ENCODE measurements around the gene SETDB1. TPM values are rescaled to one million over a fixed set of nuclear protein-coding genes. Genes with fewer than 3 reads are reported as not detected.

SETDB1 gene
- total and polyA plus RNA-seq, 2 of the 8 experiments (the other 6 are each of a cell fraction or from before 2014, with no cell fraction given) = 27.5 to 48.8 TPM

DNA sequence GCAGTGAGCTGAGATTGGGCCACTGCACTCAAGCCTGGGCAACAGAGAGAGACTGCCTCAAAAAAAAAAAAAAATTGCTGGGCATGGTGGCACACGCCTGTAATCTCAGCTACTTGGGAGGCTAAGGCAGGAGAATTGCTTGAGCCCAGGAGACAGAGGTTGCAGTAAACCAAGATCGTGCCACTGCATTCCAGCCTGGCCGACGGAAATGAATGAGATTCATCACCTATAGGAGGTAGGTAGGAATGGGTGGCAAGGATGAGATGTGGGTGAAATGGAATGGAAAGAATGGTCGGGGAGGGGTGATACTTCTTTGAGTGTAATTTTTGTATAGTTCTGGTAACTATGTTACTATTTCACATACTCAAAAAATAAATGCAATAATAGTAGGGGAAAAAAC, 23.8 kb upstream of the SETDB1 start:
- 92 to 100% methylated on average over 1 to 5 of the region's 5 CpGs for WGBS, 2 experiments (ENCODE audit: extremely low coverage in 1 of 2, insufficient coverage in 1 of 2, insufficient read length in 1 of 2, insufficient replicate concordance in 2 of 2, low coverage in 1 of 2, low lambda C conversion rate in 2 of 2, missing lambda C conversion rate in 1 of 2)
- Histone ChIP-seq H3K36me3 (ENCODE audit: control insufficient read depth in 2 of 4, insufficient read depth in 4 of 4, low read length in 3 of 4) (no peaks in the 10 kb centered on the region), H3K23ac (ENCODE audit: insufficient read length) (no peak overlapping the region), H2AK5ac (ENCODE audit: low read depth, low read length) (no peak overlapping the region), H3K4me2 (ENCODE audit: insufficient read depth in 1 of 2, low read depth in 2 of 2, low read length in 2 of 2) (no peak overlapping the region), H3K4ac (replicated peaks; ENCODE audit: insufficient read length, low read depth, low read length) (no peak overlapping the region), H4K5ac (ENCODE audit: insufficient read length, low read depth, low read length) (no peak overlapping the region), H3K4me1 (replicated peaks in 1 of 4; ENCODE audit: control insufficient read depth in 3 of 4, insufficient read depth in 4 of 4, low read length in 3 of 4) (no peaks in the 10 kb centered on the region), H4K91ac (replicated peaks; ENCODE audit: insufficient read length, low read length) (no peak overlapping the region), H3K27ac (ENCODE audit: low read depth, low read length) (no peak overlapping the region), H3K23me2 (ENCODE audit: low read depth, low read length) (no peaks in the 10 kb centered on the region), H3K27me3 (replicated peaks in 1 of 4; ENCODE audit: control insufficient read depth in 3 of 4, extremely low read depth in 1 of 4, insufficient read depth in 3 of 4, low read length in 3 of 4) (no peaks in the 10 kb centered on the region), H3K18ac (ENCODE audit: extremely low read depth, low read length) (no peak overlapping the region), H3K14ac (ENCODE audit: insufficient read length) (no peak overlapping the region), H2BK120ac (replicated peaks; ENCODE audit: low read depth, low read length) (no peak overlapping the region), H4K20me1 (replicated peaks in 1 of 2; ENCODE audit: control insufficient read depth in 1 of 2, insufficient read depth in 2 of 2, low read length in 2 of 2) (no peaks in the 10 kb centered on the region), H4K8ac (ENCODE audit: extremely low read depth, insufficient read depth, low read length) (no peak overlapping the region), H3K79me1 (ENCODE audit: low read depth, low read length) (no peaks in the 10 kb centered on the region), H2BK15ac (ENCODE audit: low read length) (no peak overlapping the region), H3K56ac (replicated peaks; ENCODE audit: insufficient read length, low read depth, low read length) (no peak overlapping the region), H2AFZ (ENCODE audit: low read length) (no peak overlapping the region), H3K9ac (replicated peaks in 1 of 4; ENCODE audit: extremely low read depth in 1 of 4, low read depth in 3 of 4, low read length in 3 of 4) (no peak overlapping the region), H2BK20ac (ENCODE audit: low read length) (no peak overlapping the region), H3K4me3 (ENCODE audit: extremely low read depth in 1 of 4, insufficient read depth in 2 of 4, low read depth in 3 of 4, low read length in 4 of 4) (no peak overlapping the region), H3K79me2 (ENCODE audit: control insufficient read depth in 1 of 2, insufficient read depth in 2 of 2, low read length in 2 of 2) (no peaks in the 10 kb centered on the region), H2BK12ac (ENCODE audit: low read depth, low read length) (no peak overlapping the region), H2BK5ac (ENCODE audit: low read depth, low read length) (no peak overlapping the region), H3K9me3 (ENCODE audit: insufficient read depth in 2 of 2, low read depth in 1 of 2, low read length in 1 of 2) (no peaks in the 10 kb centered on the region)
- CTCF ChIA-PET (ENCODE audit: partially characterized antibody) = no interaction called here
- FAIRE-seq (no peak), DNase-seq (ENCODE audit: low read depth in 1 of 2, low spot score in 2 of 2) (no peak)
- TF ChIP-seq EGR1 (IDR thresholded peaks at IDR 0.05; ENCODE audit: borderline replicate concordance, low read depth, low read length) = no peak
- POLR2A ChIA-PET (ENCODE audit: partially characterized antibody) = no interaction called here

Measured in H1 (cell line).